OCI-M1 (cell line): ENCODE results near the gene DCAKD.

Experiments
- DNase-seq: peaks from one replicate; lab custom pipeline; 2025; lab: John Stamatoyannopoulos, UW

Gene DCAKD

GRCh38 chr17:44999433-44999832 is 52.0 kb downstream of the DCAKD start:
- peak; percentile 11 for DNase-seq

- no peak for DNase-seq
These were observed 52.8 kb downstream of the DCAKD start for GRCh38 chr17:44998646-44999045.

GRCh38 chr17:44997733-44998520 is 53.5 kb downstream of the DCAKD start:
- DNase-seq: no peak

- no peak for DNase-seq
These were observed 55.1 kb downstream of the DCAKD start for GRCh38 chr17:44996304-44996703.

GRCh38 chr17:44995436-44996001 is 55.9 kb downstream of the DCAKD start:
- no peak for DNase-seq

DNA sequence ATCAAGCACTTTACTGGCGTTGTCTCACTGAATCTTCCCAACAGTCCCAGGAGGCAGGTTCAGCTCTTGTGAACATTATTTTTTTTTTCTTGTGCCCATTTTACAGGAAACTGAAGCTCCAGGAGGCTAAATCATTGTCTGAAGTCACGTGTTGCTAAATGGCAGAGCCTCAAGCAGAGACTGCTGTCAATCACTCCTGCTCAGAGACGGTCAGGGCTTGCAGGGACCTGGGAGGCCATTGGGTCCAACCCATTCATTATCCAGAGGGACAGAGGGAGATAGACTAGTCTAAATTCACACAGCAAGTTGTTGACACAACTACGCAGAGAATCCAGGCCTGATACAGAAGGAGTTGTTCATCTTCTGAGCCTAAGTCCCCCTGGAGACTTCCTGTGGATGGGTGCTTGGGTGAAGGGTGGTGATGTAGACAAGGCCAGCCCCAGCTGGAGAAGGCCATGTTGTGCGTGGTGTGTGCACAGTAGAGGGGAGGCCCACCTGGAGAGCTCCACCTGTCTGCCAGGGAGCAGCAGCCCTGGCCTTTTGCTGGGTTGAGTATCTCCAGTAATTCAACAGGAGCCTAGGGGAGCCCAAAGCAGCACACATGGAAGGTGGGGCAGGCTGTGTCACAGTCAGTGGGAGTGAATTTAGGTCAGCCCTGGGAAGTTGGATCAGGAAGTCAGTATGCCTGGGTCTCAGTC is 59.0 kb downstream of the DCAKD start:
- no peak for DNase-seq

DNA sequence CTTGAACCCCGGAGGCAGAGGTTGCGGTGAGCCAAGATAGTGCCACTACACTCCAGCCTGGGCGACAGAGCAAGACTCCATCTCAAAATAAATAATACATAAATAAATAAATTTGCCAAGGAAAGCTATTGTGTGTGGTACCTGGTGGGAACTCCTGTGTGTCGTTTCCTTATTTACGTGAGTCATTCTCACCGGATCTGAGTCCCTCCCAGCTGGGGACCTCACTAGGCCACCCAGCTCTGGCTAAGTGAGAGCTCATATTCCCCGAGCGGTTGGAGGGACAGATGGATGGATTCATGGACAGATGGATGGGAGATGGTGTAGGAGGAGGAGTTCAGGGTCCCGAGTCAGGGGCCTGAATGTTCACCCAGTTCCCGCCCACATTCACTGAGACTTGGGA is 60.4 kb downstream of the DCAKD start:
- DNase-seq: no peak

- DNase-seq: no peak
These were observed 61.8 kb downstream of the DCAKD start for GRCh38 chr17:44989552-44990138.

DNA sequence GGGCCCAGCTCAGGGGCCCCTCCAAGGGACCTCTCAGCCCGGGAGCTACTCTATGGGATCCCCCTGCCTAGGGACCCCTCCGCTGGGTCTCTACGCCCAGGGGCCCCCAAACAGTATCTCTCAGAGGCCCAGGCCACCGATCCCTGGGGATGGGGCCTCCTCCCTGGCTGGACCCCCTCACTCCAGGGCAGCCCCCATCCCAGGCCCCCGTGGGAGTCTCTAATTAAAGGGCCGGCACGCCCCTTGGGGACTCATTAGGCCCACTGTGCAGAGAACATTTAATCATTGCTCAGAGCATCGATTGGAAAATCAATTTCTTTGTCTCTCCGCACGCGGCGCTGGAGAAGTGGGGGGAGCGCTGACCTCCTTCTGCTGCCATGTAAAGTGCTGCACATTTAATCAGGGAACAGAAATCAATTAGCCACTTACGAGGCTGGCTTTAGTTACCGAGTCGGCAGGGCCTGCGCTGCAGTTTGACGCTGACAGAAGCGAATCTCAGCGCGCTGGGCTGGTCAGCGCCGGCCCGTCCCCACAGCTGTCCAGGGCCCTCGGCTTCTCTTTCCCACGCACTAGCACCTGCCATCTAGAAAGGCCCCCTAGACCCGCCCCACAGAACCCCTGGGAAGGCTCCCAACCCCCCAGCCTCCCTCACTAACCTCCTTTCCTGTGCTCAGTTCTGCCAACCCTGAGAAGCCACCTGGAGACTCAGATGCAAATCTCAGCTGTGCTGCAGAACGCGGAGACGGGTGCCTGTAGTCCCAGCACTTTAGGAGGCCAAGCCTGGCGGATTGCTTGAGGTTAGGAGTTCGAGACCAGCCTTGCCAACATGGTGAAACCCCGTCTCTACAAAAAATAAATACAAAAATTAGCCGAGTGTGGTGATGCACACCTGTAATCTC is 63.1 kb downstream of the DCAKD start:
- no peak for DNase-seq

DNA sequence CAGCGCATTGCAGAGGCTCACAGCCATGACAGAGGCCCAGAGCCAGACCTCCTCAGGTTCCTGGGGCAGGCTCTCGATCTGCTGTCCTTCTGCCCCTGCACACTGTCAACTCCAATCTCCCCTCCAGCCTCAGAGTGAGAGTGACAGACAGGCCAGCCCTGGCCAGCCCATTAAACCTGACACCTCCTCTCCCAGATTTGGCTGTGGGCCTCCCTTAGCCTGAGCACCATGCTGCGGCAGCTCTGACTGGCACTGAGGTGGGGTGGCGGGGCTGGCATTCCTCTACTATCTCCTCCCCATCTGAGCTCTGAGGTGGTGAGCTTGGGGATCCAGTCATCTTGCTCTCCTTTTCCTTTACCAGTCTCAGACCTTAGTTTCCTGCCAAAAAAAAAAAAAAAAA is 67.9 kb downstream of the DCAKD start:
- DNase-seq: no peak

GRCh38 chr17:44982113-44982702 is 69.2 kb downstream of the DCAKD start:
- no peak for DNase-seq

DNA sequence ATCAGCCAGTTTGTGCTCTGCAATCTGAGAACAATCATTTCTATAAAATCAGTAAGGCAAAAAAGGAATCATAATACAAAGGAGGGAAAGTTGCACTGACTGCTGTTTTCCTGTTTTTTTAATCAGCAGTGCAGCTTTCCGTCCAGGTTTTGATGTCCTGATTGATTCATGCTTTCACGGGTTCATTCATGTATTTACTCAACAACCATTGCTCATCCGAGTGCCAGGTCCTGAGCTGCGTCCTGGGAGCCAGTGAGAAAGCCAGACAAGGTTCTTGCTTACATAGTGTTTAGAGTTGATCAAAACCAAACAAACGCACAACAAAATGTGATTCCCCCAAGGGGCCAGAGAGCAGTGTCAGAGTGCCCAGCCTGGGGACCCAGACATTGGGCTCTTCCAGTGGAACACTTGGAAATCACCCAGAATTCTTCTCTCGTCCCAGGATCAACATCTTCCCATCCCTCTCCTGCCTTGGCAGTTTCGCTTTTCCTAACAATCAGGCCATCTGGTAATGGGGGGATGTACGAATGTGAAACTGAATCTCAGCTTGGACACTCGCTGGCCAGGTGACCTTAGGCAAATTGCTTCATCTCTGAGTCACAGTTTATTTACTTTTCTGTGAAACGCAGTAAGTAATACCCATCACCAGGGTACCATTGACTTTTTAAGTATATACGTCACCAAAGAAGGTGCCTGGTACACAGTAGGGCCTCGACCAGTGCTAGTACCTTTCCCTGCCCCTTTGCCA is 70.0 kb downstream of the DCAKD start:
- no peak for DNase-seq

- no peak for DNase-seq
These were observed 71.9 kb downstream of the DCAKD start for GRCh38 chr17:44979426-44979995.

- DNase-seq: no peak
These were observed 72.6 kb downstream of the DCAKD start for GRCh38 chr17:44978807-44979206.

DNA sequence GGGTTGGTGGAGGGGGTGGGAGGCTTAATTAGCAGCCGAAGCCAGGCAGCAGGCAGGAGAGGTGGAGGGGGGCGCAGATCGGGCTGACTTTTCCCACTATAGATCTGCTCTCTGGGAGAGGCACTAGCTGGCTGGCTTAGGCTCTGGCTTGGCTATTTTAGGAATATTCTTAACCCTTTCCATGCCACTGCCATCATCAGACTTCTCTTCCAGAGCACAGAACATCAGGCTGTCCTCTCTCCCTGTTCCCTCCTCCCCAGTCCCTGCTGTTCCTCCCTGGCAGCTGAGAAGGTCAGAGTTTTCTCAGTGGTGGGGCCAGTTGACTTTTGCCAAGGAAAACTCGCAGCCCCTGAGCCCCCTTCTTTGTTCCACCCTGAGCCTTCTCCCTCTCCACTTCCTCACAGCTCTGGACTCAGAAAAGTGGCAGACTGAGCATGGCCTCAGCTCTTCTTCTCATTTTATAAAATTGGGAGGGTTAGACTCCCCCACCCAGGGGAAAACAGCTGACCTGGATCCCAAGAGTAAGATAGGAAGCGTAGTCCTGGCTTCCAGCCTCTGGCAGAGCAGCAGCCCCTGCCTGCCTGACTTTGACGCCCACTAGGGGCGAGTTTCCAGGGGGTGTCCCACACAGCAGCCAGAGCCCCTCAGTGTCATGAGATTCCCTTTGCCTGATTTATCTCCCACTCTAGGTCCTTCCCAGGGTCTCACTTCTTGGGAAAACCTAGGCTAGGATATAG is 73.5 kb downstream of the DCAKD start:
- DNase-seq: no peak

- DNase-seq: no peak
These were observed 74.4 kb downstream of the DCAKD start for GRCh38 chr17:44977065-44977464.

DNA sequence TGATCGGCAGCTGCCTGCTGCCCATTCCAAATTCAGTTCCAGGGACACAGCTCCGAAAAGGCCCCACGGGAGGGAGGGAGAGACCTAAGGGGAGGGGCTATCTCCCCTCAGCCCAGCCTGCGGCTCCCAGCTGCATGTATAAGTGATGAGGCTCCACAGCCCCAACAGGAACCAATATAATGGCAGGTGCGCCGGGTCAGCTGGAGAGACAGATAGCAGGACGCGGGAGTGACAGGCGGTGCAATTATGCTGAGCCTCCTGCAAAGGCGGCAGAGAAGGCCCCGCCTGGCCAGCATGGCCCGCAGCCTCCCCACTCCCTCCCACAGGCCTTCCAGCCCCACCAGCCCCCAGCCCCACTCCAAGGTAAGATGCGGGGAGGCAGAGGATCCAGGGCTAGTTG is 75.2 kb downstream of the DCAKD start:
- no peak for DNase-seq
